Liver (tissue), 9 donors: ENCODE data around the gene SCN2B. TPM values are rescaled to one million over a fixed set of nuclear protein-coding genes. Genes with fewer than 3 reads are reported as not detected.

Source experiments
- DNase-seq: peaks from one replicate; pipeline ENCODE4 v3.0.0-alpha.2; 2017; ENCODE audit warnings: low spot score
- H3K27ac ChIP-seq, 2 donors: one replicate each; pipeline ENCODE4 v1.7.0; 2013; ENCODE audit warnings: inconsistent platforms in 2 of 2, low read length in 2 of 2, control low read depth in 1 of 2, low read depth in 1 of 2, mild to moderate bottlenecking in 1 of 2
- H3K27me3 ChIP-seq, 4 donors: one replicate each; pipeline versions ENCODE4 v1.6.1 to v1.7.0; 2013; ENCODE audit warnings: low read length in 3 of 4, inconsistent platforms in 1 of 4, mild to moderate bottlenecking in 1 of 4, moderate library complexity in 1 of 4; ENCODE audit not compliant: control insufficient read depth in 4 of 4, insufficient read depth in 4 of 4
- H3K36me3 ChIP-seq, 4 donors: one replicate each; pipeline versions ENCODE4 v1.6.1 to v1.7.0; 2013; ENCODE audit warnings: low read length in 3 of 4, mild to moderate bottlenecking in 3 of 4, low read depth in 1 of 4, moderate library complexity in 1 of 4; ENCODE audit not compliant: control insufficient read depth in 4 of 4, insufficient read depth in 3 of 4
- H3K4me1 ChIP-seq, 4 donors: one replicate each; pipeline versions ENCODE4 v1.6.1 to v1.7.0; 2013; ENCODE audit warnings: low read length in 3 of 4, mild to moderate bottlenecking in 3 of 4, moderate library complexity in 1 of 4; ENCODE audit not compliant: control insufficient read depth in 4 of 4, insufficient read depth in 4 of 4
- H3K4me3 ChIP-seq, 3 donors: one replicate each; pipeline versions ENCODE4 v1.6.1 to v1.7.0; 2013; ENCODE audit warnings: low read length in 3 of 3, control low read depth in 1 of 3, low read depth in 1 of 3, mild to moderate bottlenecking in 1 of 3
- H3K9ac ChIP-seq, 2 donors: one replicate each; pipeline ENCODE4 v1.7.0; 2013; ENCODE audit warnings: low read length in 2 of 2, mild to moderate bottlenecking in 2 of 2, moderate library complexity in 2 of 2, control low read depth in 1 of 2, low read depth in 1 of 2
- H3K9me3 ChIP-seq, 4 donors: one replicate each; pipeline versions ENCODE4 v1.6.1 to v1.7.0; 2013; ENCODE audit warnings: low read length in 3 of 4; ENCODE audit not compliant: control insufficient read depth in 4 of 4
- EGR1 ChIP-seq, 2 donors: IDR thresholded peaks; 2 replicates each; pipeline ENCODE4 v1.6.1; 2016 to 2018; ENCODE audit warnings: antibody characterized with exemption in 2 of 2, low read depth in 2 of 2
- FOXA1 ChIP-seq: IDR thresholded peaks from 2 replicates; pipeline ENCODE4 v1.6.1; 2016; ENCODE audit warnings: antibody characterized with exemption
- FOXA2 ChIP-seq: IDR thresholded peaks from 2 replicates; pipeline ENCODE4 v1.6.1; 2016; ENCODE audit warnings: antibody characterized with exemption
- GABPA ChIP-seq, 2 donors: IDR thresholded peaks in 1 of 2; conservative IDR thresholded peaks in 1 of 2; 2 replicates each; pipeline ENCODE4 v1.6.1; 2016; ENCODE audit warnings: antibody characterized with exemption in 2 of 2, mild to moderate bottlenecking in 1 of 2, moderate library complexity in 1 of 2
- HNF4A ChIP-seq, 2 donors: conservative IDR thresholded peaks; 2 replicates each; pipeline ENCODE4 v1.6.1; 2016; ENCODE audit warnings: antibody characterized with exemption in 2 of 2, mild to moderate bottlenecking in 2 of 2
- HNF4G ChIP-seq: IDR thresholded peaks from 2 replicates; pipeline ENCODE4 v1.6.1; 2016; ENCODE audit warnings: antibody characterized with exemption
- JUND ChIP-seq, 2 donors: IDR thresholded peaks; 2 replicates each; pipeline ENCODE4 v1.6.1; 2016; ENCODE audit warnings: antibody characterized with exemption in 2 of 2
- RAD21 ChIP-seq, 2 donors: IDR thresholded peaks; 2 replicates each; pipeline ENCODE4 v1.6.1; 2016; ENCODE audit warnings: antibody characterized with exemption in 2 of 2, mild to moderate bottlenecking in 2 of 2
- RXRA ChIP-seq, 2 donors: IDR thresholded peaks; 2 replicates each; pipeline ENCODE4 v1.6.1; 2017 to 2018; ENCODE audit warnings: antibody characterized with exemption in 2 of 2, mild to moderate bottlenecking in 1 of 2
- TAF1 ChIP-seq: conservative IDR thresholded peaks from 2 replicates; pipeline ENCODE4 v1.6.1; 2016; ENCODE audit warnings: antibody characterized with exemption, mild to moderate bottlenecking
- YY1 ChIP-seq: IDR thresholded peaks from 2 replicates; pipeline ENCODE4 v1.6.1; 2016; ENCODE audit warnings: antibody characterized with exemption, mild to moderate bottlenecking
- WGBS: extraction: QIAGEN DNeasy Blood & Tissue Kit; methylation state at CpG from one replicate; pipeline ENCODE4 v1.1.7; 2013; 5-methylcytosine and 5-hydroxymethylcytosine counted together
- polyA plus RNA-seq, 2 donors: library from polyadenylated mRNA; stranded (reverse) in 1 of 2; unstranded in 1 of 2; fragments of 200-250 nt in 1 of 2; fragments of >200 nt in 1 of 2; fragmentation: Nextera tagmentation in 1 of 2; extraction: Ambion mirVana in 1 of 2; gene quantifications; one replicate each; pipeline versions ENCODE4 v1.2.1 to v1.2.3, GENCODE V29; 2013 to 2015
- total RNA-seq, 2 donors: library from RNA; depleted of rRNA; stranded (reverse); fragments of >200 nt; gene quantifications; one replicate each; pipeline ENCODE4 v1.2.3, GENCODE V29; 2014
- TF ChIP-seq, protein P1 (sequence below): IDR thresholded peaks from 2 replicates; pipeline ENCODE4 v1.6.1; 2016; ENCODE audit warnings: antibody characterized with exemption
- TF ChIP-seq, protein P2 (sequence below): IDR thresholded peaks from 2 replicates; pipeline ENCODE4 v1.6.1; 2016; ENCODE audit warnings: antibody characterized with exemption, mild to moderate bottlenecking
- TF ChIP-seq, protein P3 (sequence below): IDR thresholded peaks from 2 replicates; pipeline ENCODE4 v1.6.1; 2016; ENCODE audit warnings: antibody characterized with exemption
- donor health status: healthy.
- donor health status: healthy.
- donor health status: healthy.
- donor health status: healthy.
- donor health status: healthy.

SCN2B gene
- total and polyA plus RNA-seq, 4 donors, result 0.01 to 0.05 TPM; not detected in 2

DNA sequence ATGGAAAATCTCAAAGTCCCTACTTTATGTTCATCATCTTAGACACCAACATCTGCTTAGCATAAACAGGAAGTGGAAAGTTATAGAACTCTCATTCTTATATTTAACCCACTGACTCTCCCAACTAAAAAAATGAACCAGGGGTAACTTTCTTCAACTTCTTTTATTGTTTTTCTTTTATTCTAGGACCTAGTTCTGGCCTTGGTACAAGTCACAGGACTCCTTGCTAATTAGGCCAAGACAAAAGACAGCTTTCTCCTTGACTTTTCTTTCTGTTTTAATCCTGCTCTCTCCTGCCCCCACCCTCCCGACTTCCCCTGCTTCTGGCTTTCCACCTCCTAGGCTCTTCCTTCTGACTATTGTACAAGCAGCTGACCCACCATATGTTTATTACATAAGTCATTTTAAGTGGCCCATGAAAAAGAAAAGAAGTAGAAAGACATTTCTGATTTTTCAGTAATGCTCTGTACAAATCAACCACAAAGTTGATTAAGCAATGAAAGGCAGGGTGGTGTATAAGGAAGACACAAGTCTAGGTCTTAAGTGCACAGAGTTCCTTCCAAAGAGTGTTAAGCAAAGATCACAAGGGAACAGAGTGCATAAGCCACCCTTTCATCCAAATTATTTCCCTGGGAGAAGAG is 30.1 kb upstream of the SCN2B start:
- no peak for TF ChIP-seq TAF1
- TF ChIP-seq, protein P1, sequence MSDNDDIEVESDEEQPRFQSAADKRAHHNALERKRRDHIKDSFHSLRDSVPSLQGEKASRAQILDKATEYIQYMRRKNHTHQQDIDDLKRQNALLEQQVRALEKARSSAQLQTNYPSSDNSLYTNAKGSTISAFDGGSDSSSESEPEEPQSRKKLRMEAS, result no peak
- TF ChIP-seq RXRA (IDR thresholded peaks at IDR 0.05), result no peak
- TF ChIP-seq, protein P2, sequence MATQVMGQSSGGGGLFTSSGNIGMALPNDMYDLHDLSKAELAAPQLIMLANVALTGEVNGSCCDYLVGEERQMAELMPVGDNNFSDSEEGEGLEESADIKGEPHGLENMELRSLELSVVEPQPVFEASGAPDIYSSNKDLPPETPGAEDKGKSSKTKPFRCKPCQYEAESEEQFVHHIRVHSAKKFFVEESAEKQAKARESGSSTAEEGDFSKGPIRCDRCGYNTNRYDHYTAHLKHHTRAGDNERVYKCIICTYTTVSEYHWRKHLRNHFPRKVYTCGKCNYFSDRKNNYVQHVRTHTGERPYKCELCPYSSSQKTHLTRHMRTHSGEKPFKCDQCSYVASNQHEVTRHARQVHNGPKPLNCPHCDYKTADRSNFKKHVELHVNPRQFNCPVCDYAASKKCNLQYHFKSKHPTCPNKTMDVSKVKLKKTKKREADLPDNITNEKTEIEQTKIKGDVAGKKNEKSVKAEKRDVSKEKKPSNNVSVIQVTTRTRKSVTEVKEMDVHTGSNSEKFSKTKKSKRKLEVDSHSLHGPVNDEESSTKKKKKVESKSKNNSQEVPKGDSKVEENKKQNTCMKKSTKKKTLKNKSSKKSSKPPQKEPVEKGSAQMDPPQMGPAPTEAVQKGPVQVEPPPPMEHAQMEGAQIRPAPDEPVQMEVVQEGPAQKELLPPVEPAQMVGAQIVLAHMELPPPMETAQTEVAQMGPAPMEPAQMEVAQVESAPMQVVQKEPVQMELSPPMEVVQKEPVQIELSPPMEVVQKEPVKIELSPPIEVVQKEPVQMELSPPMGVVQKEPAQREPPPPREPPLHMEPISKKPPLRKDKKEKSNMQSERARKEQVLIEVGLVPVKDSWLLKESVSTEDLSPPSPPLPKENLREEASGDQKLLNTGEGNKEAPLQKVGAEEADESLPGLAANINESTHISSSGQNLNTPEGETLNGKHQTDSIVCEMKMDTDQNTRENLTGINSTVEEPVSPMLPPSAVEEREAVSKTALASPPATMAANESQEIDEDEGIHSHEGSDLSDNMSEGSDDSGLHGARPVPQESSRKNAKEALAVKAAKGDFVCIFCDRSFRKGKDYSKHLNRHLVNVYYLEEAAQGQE, result no peak
- TF ChIP-seq FOXA2, result no peak
- TF ChIP-seq, protein P3, sequence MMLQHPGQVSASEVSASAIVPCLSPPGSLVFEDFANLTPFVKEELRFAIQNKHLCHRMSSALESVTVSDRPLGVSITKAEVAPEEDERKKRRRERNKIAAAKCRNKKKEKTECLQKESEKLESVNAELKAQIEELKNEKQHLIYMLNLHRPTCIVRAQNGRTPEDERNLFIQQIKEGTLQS, result no peak
- no peak for TF ChIP-seq HNF4A (conservative IDR thresholded peaks at IDR 0.05)
- TF ChIP-seq FOXA1, result no peak
- TF ChIP-seq HNF4G, result no peak
- TF ChIP-seq EGR1 (IDR thresholded peaks at IDR 0.05; ENCODE audit: low read depth in 2 of 2), result no peak
- no peak for TF ChIP-seq JUND (IDR thresholded peaks at IDR 0.05)
- TF ChIP-seq RAD21 (IDR thresholded peaks at IDR 0.05), result no peak
- TF ChIP-seq GABPA (IDR thresholded peaks at IDR 0.05 in 1 of 2, conservative IDR thresholded peaks at IDR 0.05 in 1 of 2), result no peak
- no peak for DNase-seq
- H3K27ac ChIP-seq, result no peak overlapping the region
- no peaks in the 10 kb centered on the region for H3K9me3 ChIP-seq
- H3K36me3 ChIP-seq, result no peaks in the 10 kb centered on the region
- 62% methylated on average over 1 of the region's 1 CpG for WGBS
- H3K27me3 ChIP-seq, result no peaks in the 10 kb centered on the region
- H3K4me3 ChIP-seq, result no peak overlapping the region
- no peak overlapping the region for H3K9ac ChIP-seq
- H3K4me1 ChIP-seq, result peaks cover 9 to 29% (median 20%) of the 10 kb centered on the region in 4 donors

DNA sequence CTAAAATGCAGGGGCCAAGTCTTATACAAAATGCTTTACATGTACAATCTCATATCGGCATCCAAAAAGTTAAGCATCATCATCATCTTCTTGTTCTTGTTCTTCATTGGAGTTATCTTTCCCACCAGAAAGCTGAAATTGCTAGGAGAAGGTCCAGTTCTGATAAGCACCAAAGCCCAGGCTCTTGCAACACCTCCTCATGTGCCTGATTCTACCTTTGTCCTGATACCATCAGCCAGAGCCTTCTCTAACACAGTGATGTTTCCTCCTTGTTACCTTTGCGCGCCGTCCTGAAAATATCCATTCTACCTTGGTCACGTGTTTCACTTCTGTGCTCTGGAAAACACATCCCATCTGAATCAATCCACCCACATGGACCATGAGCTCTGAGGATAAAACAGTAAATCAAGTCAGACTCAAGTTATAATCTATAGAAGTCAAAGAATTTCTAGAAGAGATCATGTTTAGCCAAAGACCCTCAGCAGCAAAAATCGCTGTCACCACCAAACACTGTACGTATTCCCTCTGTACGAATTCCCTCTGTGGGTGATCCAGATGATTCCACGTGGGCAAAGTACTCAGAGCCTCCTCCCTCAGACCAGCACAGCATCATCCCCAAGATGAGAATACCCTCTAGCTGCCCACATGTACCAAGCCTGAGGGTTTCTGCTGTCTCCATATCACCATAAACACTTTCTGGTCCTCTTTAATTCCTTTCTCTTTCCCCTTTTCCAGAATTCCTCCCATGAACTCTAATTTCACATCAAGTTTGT is 29.4 kb upstream of the SCN2B start:
- Histone ChIP-seq H3K36me3 (no peaks in the 10 kb centered on the region), H3K27ac (no peak overlapping the region), H3K9ac (no peak overlapping the region), H3K4me1 (peaks cover 9 to 28% (median 22%) of the 10 kb centered on the region in 4 donors), H3K4me3 (no peak overlapping the region), H3K27me3 (no peaks in the 10 kb centered on the region), H3K9me3 (no peaks in the 10 kb centered on the region)
- TF ChIP-seq RXRA (IDR thresholded peaks at IDR 0.05), result peak in 1 of 2 donors; percentile 21
- no peak for TF ChIP-seq FOXA1
- no peak for TF ChIP-seq JUND (IDR thresholded peaks at IDR 0.05)
- peak in 1 of 2 donors; percentile 38 for TF ChIP-seq HNF4A (conservative IDR thresholded peaks at IDR 0.05)
- no peak for TF ChIP-seq YY1
- WGBS, result 94% methylated on average over 9 of the region's 9 CpGs
- DNase-seq, result no peak
